BLaER1 treated with 17β-estradiol and CSF1 and Interleukin-3, amounts not matched to agents 10 nM and 100 nM (cell line): ENCODE results near the gene ZNF213.
A peak's percentile ranks its signal among the peaks of the same experiment; 100 is the strongest.

Source experiments
- H3K27ac ChIP-seq, 11 experiments: shearing (Covaris generic); formaldehyde crosslinking; 2 replicates each; pipeline ENCODE4 v1.8.1; 2022
- H3K27me3 ChIP-seq, 11 experiments: shearing (Covaris generic); formaldehyde crosslinking; 2 replicates each; pipeline ENCODE4 v1.8.1; 2022
- H3K36me3 ChIP-seq, 11 experiments: shearing (Covaris generic); formaldehyde crosslinking; 2 replicates each; pipeline ENCODE4 v1.8.1; 2022
- H3K4me1 ChIP-seq, 10 experiments: shearing (Covaris generic); formaldehyde crosslinking; 2 replicates each; pipeline ENCODE4 v1.8.1; 2022
- H3K4me2 ChIP-seq, 11 experiments: shearing (Covaris generic); formaldehyde crosslinking; 2 replicates each; pipeline ENCODE4 v1.8.1; 2022
- H3K4me3 ChIP-seq, 10 experiments: shearing (Covaris generic); formaldehyde crosslinking; 2 replicates each; pipeline ENCODE4 v1.8.1; 2022
- H3K9ac ChIP-seq, 11 experiments: shearing (Covaris generic); formaldehyde crosslinking; 2 replicates each; pipeline ENCODE4 v1.8.1; 2022
- H3K9me3 ChIP-seq, 11 experiments: shearing (Covaris generic); formaldehyde crosslinking; replicated peaks in 1 of 11; 2 replicates each; pipeline ENCODE4 v1.8.1; 2022
- H4K20me1 ChIP-seq, 11 experiments: shearing (Covaris generic); formaldehyde crosslinking; 2 replicates each; pipeline ENCODE4 v1.8.1; 2022
- Cebpa-rat ChIP-seq, 11 experiments: shearing (Covaris generic); IDR thresholded peaks; 2 replicates each; pipeline ENCODE4 v1.8.1; 2022

The ZNF213 gene

DNA sequence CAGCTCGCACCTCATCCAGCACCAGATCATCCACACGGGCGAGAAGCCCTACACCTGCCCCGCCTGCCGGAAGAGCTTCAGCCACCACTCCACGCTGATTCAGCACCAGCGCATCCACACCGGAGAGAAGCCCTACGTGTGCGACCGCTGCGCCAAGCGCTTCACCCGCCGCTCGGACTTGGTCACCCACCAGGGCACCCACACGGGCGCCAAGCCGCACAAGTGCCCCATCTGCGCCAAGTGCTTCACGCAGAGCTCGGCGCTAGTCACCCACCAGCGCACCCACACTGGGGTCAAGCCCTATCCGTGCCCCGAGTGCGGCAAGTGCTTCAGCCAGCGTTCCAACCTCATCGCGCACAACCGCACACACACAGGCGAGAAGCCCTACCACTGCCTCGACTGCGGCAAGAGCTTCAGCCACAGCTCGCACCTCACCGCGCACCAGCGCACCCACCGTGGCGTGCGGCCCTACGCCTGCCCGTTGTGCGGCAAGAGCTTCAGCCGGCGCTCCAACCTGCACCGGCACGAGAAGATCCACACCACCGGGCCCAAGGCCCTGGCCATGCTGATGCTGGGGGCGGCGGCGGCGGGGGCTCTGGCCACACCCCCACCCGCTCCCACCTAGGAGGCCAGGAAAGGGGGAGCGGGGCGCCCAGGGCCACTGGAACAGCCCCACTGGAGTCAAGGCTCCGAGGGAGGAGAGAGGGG, 15.0 kb upstream of the ZNF213 start:
- Histone ChIP-seq H3K4me3 (no peak overlapping the region), H3K36me3 (no peaks in the 10 kb centered on the region), H3K4me1 (peaks cover 11 to 28% (median 20%) of the 10 kb centered on the region in 10 experiments), H3K9ac (no peak overlapping the region), H4K20me1 (no peaks in the 10 kb centered on the region; a peak in 2 of 22 replicates), H3K9me3 (no peaks in the 10 kb centered on the region), H3K27me3 (peaks cover 3 to 15% (median 10%) of the 10 kb centered on the region in 11 experiments; a peak in 18 of 22 replicates), H3K4me2 (no peak overlapping the region), H3K27ac (no peak overlapping the region)
- no peak for TF ChIP-seq Cebpa-rat (IDR thresholded peaks at IDR 0.05)

DNA sequence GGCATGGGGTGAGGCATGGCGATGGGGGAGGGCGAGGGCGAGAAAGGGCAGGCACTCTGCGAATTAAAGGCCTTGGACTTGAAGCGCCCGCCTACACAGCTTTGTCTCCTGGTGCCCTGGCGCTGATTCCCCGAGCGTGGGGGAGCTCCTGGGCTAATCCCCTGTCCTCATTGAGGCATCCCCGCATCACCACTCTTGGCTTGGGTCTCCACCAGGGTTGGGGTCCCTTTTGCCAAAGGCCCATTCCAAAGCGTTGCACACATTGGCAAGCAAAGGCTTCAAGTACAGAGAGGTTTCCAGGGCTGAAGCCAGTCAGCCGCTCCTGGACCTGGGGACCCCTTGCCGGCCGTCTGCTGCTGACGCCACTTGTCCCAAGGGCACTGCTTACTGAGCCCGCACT, 14.4 kb upstream of the ZNF213 start:
- Histone ChIP-seq H3K27me3 (peaks cover 0 to 10% (median 4%) of the 10 kb centered on the region in 11 experiments; a peak in 12 of 22 replicates), H3K36me3 (no peaks in the 10 kb centered on the region), H3K9ac (no peak overlapping the region), H3K4me2 (no peak overlapping the region), H3K27ac (no peak overlapping the region), H4K20me1 (no peaks in the 10 kb centered on the region; a peak in 1 of 22 replicates), H3K9me3 (no peaks in the 10 kb centered on the region), H3K4me3 (no peak overlapping the region), H3K4me1 (peaks cover 16 to 34% (median 26%) of the 10 kb centered on the region in 10 experiments)
- no peak for TF ChIP-seq Cebpa-rat (IDR thresholded peaks at IDR 0.05)

DNA sequence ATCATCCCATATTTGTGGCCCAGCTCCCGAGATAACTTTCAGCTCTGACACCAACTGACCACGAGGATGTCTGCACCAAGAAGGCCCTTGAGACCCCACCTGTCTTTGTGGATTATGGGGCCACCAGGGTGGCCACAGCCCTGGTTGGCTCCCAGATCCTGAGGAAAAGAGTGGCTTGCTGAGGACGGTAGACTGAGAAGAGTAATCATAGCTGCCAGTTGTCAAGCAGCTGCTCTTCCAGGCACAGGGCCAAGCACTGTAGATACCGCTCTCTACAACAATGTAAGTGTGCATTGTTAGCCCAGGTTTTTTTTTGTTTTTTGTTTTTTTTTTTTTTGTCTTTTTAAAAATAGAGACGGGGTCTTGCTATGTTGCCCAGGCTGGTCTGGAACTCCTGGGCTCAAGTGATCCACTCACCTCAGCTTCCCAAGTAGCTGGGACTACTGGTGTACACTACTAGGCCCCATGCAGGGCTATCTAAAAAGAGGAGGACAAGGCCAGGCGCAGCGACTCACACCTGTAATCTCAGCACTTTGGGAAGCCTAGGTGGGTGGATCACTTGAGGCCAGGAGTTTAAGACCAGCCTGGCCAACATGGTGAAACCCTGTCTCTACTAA, 12.9 kb upstream of the ZNF213 start:
- Histone ChIP-seq H3K4me2 (peak overlapping the region in 5 of 11 experiments; percentile 13 to 100 (median 99); a peak in 5 of 22 replicates), H3K9ac (no peak overlapping the region), H3K9me3 (no peaks in the 10 kb centered on the region), H3K27ac (no peak overlapping the region), H3K4me3 (no peak overlapping the region), H3K36me3 (peaks cover 0 to 5% (median 0%) of the 10 kb centered on the region in 11 experiments; a peak in 3 of 22 replicates), H3K4me1 (peaks cover 17 to 35% (median 29%) of the 10 kb centered on the region in 10 experiments), H4K20me1 (no peaks in the 10 kb centered on the region; a peak in 1 of 22 replicates), H3K27me3 (no peaks in the 10 kb centered on the region)
- no peak for TF ChIP-seq Cebpa-rat (IDR thresholded peaks at IDR 0.05)

DNA sequence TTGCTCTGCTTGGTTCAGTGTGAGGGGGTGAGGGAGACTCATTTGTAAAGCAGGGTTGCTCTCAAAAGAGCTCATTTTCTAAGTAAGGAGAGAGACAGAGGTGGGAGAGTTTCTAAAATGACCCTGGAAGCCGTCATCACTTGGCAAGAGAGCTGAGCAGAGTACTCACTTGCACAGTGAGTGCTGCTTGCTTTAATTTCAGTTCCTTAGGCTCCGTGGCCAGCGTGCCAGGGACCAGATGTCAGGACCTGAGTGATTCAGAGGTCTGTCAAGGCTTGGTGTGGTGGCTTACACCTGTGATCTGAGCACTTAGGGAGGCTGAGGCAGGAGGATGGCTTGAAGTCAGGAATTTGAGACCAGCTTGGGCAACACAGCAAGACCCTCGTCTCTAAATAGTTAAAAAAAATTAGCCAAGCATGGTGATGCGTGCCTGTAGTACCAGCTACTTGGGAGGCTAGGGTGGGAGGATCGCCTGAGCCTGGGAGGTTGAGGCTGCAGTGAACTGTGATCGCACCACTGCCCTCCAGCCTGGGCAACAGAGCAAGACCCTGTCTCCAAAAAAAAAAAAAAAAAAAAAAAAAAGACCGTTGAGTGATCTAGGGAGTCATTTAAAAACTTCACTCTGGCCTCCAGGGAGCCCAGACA, 11.8 kb upstream of the ZNF213 start:
- Histone ChIP-seq H3K4me1 (peaks cover 17 to 35% (median 29%) of the 10 kb centered on the region in 10 experiments), H3K36me3 (peaks cover 4 to 16% (median 10%) of the 10 kb centered on the region in 11 experiments; a peak in 16 of 22 replicates), H4K20me1 (no peaks in the 10 kb centered on the region; a peak in 1 of 22 replicates), H3K4me3 (peak overlapping the region; percentile 65 to 78 (median 68); a peak in 15 of 20 replicates), H3K9me3 (no peaks in the 10 kb centered on the region), H3K9ac (peak overlapping the region; percentile 62 to 81 (median 78); a peak in 17 of 22 replicates), H3K27ac (peak overlapping the region in 3 of 11 experiments; percentile 67 to 75 (median 71); a peak in 5 of 22 replicates), H3K4me2 (peak overlapping the region; percentile 91 to 100 (median 99)), H3K27me3 (no peaks in the 10 kb centered on the region)
- TF ChIP-seq Cebpa-rat (IDR thresholded peaks at IDR 0.05): no peak

DNA sequence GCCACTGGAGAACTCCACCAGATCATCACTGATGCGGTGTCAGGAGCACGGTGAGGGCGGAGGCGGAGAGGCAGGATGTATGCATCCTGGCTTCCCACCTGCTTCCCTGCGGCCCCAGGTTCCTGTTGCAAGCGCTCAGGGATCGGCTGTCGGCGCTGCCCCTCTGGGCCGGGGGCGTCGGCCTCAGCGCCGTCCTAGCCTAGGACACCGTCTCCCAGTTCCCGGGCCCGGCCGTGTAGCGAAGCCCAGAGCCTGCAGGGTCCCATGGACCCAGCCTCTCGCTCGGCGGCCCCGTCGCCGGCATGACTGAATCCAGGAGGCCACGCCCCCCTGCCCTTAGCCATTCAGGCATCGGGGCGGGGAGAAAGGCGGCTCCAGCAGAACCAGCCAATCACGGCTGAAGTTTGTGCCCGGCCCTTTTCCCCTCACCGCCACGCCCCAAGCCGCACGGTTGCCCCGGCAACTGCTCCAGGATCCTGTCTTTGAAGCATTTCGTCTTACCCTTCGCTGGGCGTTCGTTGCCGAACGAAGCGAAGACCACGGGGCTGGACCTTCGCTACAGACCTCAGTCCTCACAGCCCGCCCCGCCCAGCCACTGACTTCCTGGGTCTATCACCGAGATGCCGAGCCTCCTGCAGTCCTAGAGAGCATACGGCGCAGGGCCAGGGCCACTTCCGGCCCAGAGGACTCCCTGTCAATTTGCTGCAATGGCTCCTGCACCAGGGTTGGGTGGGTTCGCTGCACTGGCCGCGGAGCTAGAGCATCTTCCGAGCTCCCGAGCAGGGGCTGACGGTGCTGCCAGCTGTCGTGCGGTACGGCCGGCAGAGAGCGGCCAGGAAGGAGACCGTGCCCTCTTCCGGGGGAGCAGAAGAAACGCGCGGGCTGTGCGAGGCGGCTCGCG, 10.6 kb upstream of the ZNF213 start:
- H3K4me1 ChIP-seq: peaks cover 25 to 42% (median 36%) of the 10 kb centered on the region in 10 experiments
- peak overlapping the region; percentile 62 to 81 (median 78) for H3K9ac ChIP-seq
- peak overlapping the region in 10 of 11 experiments; percentile 37 to 76 (median 70); a peak in 21 of 22 replicates for H3K27ac ChIP-seq
- no peaks in the 10 kb centered on the region; a peak in 1 of 22 replicates for H4K20me1 ChIP-seq
- H3K36me3 ChIP-seq: peaks cover 4 to 28% (median 16%) of the 10 kb centered on the region in 11 experiments; a peak in 16 of 22 replicates
- no peaks in the 10 kb centered on the region for H3K27me3 ChIP-seq
- TF ChIP-seq Cebpa-rat (IDR thresholded peaks at IDR 0.05): no peak
- H3K9me3 ChIP-seq: no peaks in the 10 kb centered on the region
- peak overlapping the region; percentile 91 to 100 (median 99) for H3K4me2 ChIP-seq
- peak overlapping the region; percentile 65 to 78 (median 68) for H3K4me3 ChIP-seq

DNA sequence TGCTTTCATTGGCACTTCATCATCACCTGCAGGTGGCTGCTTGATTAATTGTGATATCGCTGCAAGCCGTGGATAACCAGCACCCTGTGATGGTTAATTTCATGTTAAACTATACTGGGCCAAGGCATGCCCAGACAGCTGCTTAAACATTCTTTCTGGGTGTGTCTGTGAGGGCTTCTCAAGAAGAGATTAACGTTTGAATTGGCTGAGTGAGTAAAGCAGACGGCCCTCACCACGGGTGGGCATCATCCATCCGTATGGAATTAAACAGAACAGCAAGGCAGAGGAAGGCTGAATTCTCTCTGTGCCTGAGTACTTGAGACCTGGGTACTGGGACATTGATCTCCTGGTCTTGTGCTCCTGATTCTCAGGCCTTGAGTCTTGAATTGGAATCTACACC, 7.1 kb upstream of the ZNF213 start:
- TF ChIP-seq Cebpa-rat (IDR thresholded peaks at IDR 0.05): no peak
- Histone ChIP-seq H3K36me3 (peaks cover 12 to 57% (median 36%) of the 10 kb centered on the region in 11 experiments; a peak in 20 of 22 replicates), H4K20me1 (peaks cover 0 to 9% (median 0%) of the 10 kb centered on the region in 11 experiments; a peak in 3 of 22 replicates), H3K4me2 (no peak overlapping the region), H3K9ac (no peak overlapping the region), H3K4me1 (peaks cover 41 to 63% (median 51%) of the 10 kb centered on the region in 10 experiments), H3K9me3 (no peaks in the 10 kb centered on the region), H3K27me3 (no peaks in the 10 kb centered on the region), H3K4me3 (no peak overlapping the region), H3K27ac (no peak overlapping the region)

DNA sequence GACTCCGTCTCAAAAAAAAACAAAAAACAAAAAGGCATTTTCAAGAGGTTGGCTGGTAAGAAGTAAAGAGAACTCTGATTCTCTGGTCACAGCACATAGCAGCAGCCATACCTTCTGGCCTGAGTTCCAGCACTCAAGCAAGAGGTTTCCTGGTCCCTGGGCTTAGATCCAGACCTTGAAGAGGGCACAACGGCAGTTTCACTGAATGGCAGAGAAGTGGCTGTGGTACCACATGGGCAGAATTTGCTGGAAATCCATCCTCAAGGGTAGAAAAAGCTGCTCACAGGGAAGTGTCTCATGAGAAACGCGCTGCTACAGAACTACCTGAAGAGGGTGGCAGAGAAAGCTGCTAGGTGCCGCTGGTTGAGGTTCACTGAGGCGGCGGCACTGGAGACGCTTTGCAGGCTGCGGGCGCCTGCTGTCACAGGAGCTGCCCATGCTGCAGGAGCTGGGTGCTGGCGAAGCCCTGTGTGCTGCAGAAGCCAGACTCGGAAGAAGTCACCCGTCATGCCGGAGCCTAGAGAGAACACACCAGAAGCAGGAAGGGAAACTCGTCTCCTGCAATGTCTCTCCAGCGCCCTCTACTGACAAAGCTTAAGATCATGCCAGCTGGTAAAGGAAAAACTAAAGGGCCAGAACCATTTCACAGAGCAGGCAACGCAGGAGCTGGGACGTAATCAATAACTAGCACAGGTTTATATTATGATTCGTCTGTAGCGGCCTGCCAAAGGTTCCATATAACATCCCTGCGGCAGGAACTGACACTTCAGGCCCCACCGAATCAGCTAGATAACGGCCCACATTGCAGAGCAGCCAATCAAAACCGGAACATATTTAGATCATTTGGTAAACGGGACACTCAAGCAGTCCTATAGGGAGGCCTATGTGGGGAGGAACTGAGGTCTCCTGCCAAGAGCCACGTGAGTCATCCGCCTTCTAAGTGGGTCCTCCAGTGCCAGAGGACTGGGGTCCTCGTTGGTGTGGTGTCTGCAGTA, 5.4 kb upstream of the ZNF213 start:
- H3K9me3 ChIP-seq: no peaks in the 10 kb centered on the region
- H3K27me3 ChIP-seq: no peaks in the 10 kb centered on the region
- no peak for TF ChIP-seq Cebpa-rat (IDR thresholded peaks at IDR 0.05)
- peaks cover 12 to 61% (median 36%) of the 10 kb centered on the region in 11 experiments; a peak in 20 of 22 replicates for H3K36me3 ChIP-seq
- H3K9ac ChIP-seq: peak overlapping the region; percentile 4 to 74 (median 50); a peak in 19 of 22 replicates
- H3K4me2 ChIP-seq: peak overlapping the region; percentile 65 to 98 (median 87)
- peaks cover 0 to 10% (median 0%) of the 10 kb centered on the region in 11 experiments; a peak in 3 of 22 replicates for H4K20me1 ChIP-seq
- peak overlapping the region in 7 of 11 experiments; percentile 1 to 64 (median 30); a peak in 7 of 22 replicates for H3K27ac ChIP-seq
- peaks cover 36 to 58% (median 46%) of the 10 kb centered on the region in 10 experiments for H3K4me1 ChIP-seq
- H3K4me3 ChIP-seq: peak overlapping the region; percentile 37 to 68 (median 48); a peak in 19 of 20 replicates
